ENCODE data around the gene CABP4.
A peak's percentile ranks its signal among the peaks of the same experiment; 100 is the strongest.
"Not testable (repeated sequence)": the region's sequence is repeated elsewhere in the genome, so short reads cannot be mapped to it uniquely, and the experiment has no call there.

CABP4 gene

GRCh38 chr11:67420147-67420645 is 35.0 kb upstream of the CABP4 start:
- H3K27me3 ChIP-seq (ENCODE audit: insufficient read depth, low read length): no peaks in the 10 kb centered on the region; the same call in 1 of the 2 replicates
- no peak overlapping the region for H2AFZ ChIP-seq (ENCODE audit: low read length, unreplicated experiment)
- no peak overlapping the region for H3K27ac ChIP-seq (ENCODE audit: low read depth, low read length)
- H3K36me3 ChIP-seq (ENCODE audit: insufficient read depth, low read length): no peaks in the 10 kb centered on the region
- H3K79me2 ChIP-seq (ENCODE audit: control insufficient read depth, insufficient read depth, low read length, unreplicated experiment): no peaks in the 10 kb centered on the region
- H3K4me1 ChIP-seq (ENCODE audit: control insufficient read depth, insufficient read depth, low read length, unreplicated experiment): peaks cover 7% of the 10 kb centered on the region
- H3K4me3 ChIP-seq (ENCODE audit: low read depth, low read length): peak overlapping the region; percentile 92

GRCh38 chr11:67420646-67421429 is 34.3 kb upstream of the CABP4 start:
- Histone ChIP-seq H3K4me3 (ENCODE audit: low read depth, low read length) (peak overlapping the region; percentile 92), H3K79me2 (ENCODE audit: control insufficient read depth, insufficient read depth, low read length, unreplicated experiment) (no peaks in the 10 kb centered on the region), H3K27me3 (ENCODE audit: insufficient read depth, low read length) (no peaks in the 10 kb centered on the region), H3K36me3 (ENCODE audit: insufficient read depth, low read length) (no peaks in the 10 kb centered on the region), H2AFZ (ENCODE audit: low read length, unreplicated experiment) (peak overlapping the region; percentile 94), H3K27ac (ENCODE audit: low read depth, low read length) (no peak overlapping the region), H3K4me1 (ENCODE audit: control insufficient read depth, insufficient read depth, low read length, unreplicated experiment) (peaks cover 7% of the 10 kb centered on the region)

- Histone ChIP-seq H3K4me3 (ENCODE audit: low read depth, low read length) (peak overlapping the region; percentile 92), H3K4me1 (ENCODE audit: control insufficient read depth, insufficient read depth, low read length, unreplicated experiment) (peaks cover 7% of the 10 kb centered on the region), H3K27ac (ENCODE audit: low read depth, low read length) (no peak overlapping the region), H2AFZ (ENCODE audit: low read length, unreplicated experiment) (no peak overlapping the region), H3K27me3 (ENCODE audit: insufficient read depth, low read length) (no peaks in the 10 kb centered on the region), H3K79me2 (ENCODE audit: control insufficient read depth, insufficient read depth, low read length, unreplicated experiment) (no peaks in the 10 kb centered on the region), H3K36me3 (ENCODE audit: insufficient read depth, low read length) (no peaks in the 10 kb centered on the region)
These were observed 33.6 kb upstream of the CABP4 start for GRCh38 chr11:67421430-67422031.

- no peaks in the 10 kb centered on the region for H3K79me2 ChIP-seq (ENCODE audit: control insufficient read depth, insufficient read depth, low read length, unreplicated experiment)
- no peak overlapping the region for H3K27ac ChIP-seq (ENCODE audit: low read depth, low read length)
- H3K4me3 ChIP-seq (ENCODE audit: low read depth, low read length): no peak overlapping the region
- no peaks in the 10 kb centered on the region for H3K27me3 ChIP-seq (ENCODE audit: insufficient read depth, low read length)
- peaks cover 7% of the 10 kb centered on the region for H3K4me1 ChIP-seq (ENCODE audit: control insufficient read depth, insufficient read depth, low read length, unreplicated experiment)
- no peak overlapping the region for H2AFZ ChIP-seq (ENCODE audit: low read length, unreplicated experiment)
- no peaks in the 10 kb centered on the region for H3K36me3 ChIP-seq (ENCODE audit: insufficient read depth, low read length)
These were observed 32.3 kb upstream of the CABP4 start for GRCh38 chr11:67422891-67423290.

GRCh38 chr11:67423466-67423865 is 31.7 kb upstream of the CABP4 start:
- no peak overlapping the region for H2AFZ ChIP-seq (ENCODE audit: low read length, unreplicated experiment)
- no peaks in the 10 kb centered on the region for H3K36me3 ChIP-seq (ENCODE audit: insufficient read depth, low read length)
- H3K79me2 ChIP-seq (ENCODE audit: control insufficient read depth, insufficient read depth, low read length, unreplicated experiment): peaks cover under 1% of the 10 kb centered on the region
- no peak overlapping the region for H3K27ac ChIP-seq (ENCODE audit: low read depth, low read length)
- H3K27me3 ChIP-seq (ENCODE audit: insufficient read depth, low read length): no peaks in the 10 kb centered on the region
- peaks cover 7% of the 10 kb centered on the region for H3K4me1 ChIP-seq (ENCODE audit: control insufficient read depth, insufficient read depth, low read length, unreplicated experiment)
- H3K4me3 ChIP-seq (ENCODE audit: low read depth, low read length): no peak overlapping the region

- H3K27ac ChIP-seq (ENCODE audit: low read depth, low read length): no peak overlapping the region
- no peaks in the 10 kb centered on the region for H3K27me3 ChIP-seq (ENCODE audit: insufficient read depth, low read length)
- peaks cover 8% of the 10 kb centered on the region for H3K4me1 ChIP-seq (ENCODE audit: control insufficient read depth, insufficient read depth, low read length, unreplicated experiment)
These were observed 31.1 kb upstream of the CABP4 start for GRCh38 chr11:67423891-67424613.

GRCh38 chr11:67427364-67427859 is 27.7 kb upstream of the CABP4 start:
- H3K4me1 ChIP-seq (ENCODE audit: control insufficient read depth, insufficient read depth, low read length, unreplicated experiment); H3K27me3 ChIP-seq (ENCODE audit: insufficient read depth, low read length); H3K36me3 ChIP-seq (ENCODE audit: insufficient read depth, low read length); H3K27ac ChIP-seq (ENCODE audit: low read depth, low read length): not testable (repeated sequence)
- Histone ChIP-seq H3K79me2 (ENCODE audit: control insufficient read depth, insufficient read depth, low read length, unreplicated experiment) (peaks cover 16% of the 10 kb centered on the region), H3K4me3 (ENCODE audit: low read depth, low read length) (peak overlapping the region; percentile 88), H2AFZ (ENCODE audit: low read length, unreplicated experiment) (peak overlapping the region; percentile 89)

More at GRCh38 chr11:67423891-67424613, 31.1 kb upstream of the CABP4 start:
- Histone ChIP-seq H2AFZ (ENCODE audit: low read length, unreplicated experiment) (no peak overlapping the region), H3K36me3 (ENCODE audit: insufficient read depth, low read length) (no peaks in the 10 kb centered on the region), H3K4me3 (ENCODE audit: low read depth, low read length) (no peak overlapping the region), H3K79me2 (ENCODE audit: control insufficient read depth, insufficient read depth, low read length, unreplicated experiment) (peaks cover 7% of the 10 kb centered on the region)

- Histone ChIP-seq H3K79me2 (ENCODE audit: control insufficient read depth, insufficient read depth, low read length, unreplicated experiment) (peaks cover 16% of the 10 kb centered on the region), H3K36me3 (ENCODE audit: insufficient read depth, low read length) (no peaks in the 10 kb centered on the region), H2AFZ (ENCODE audit: low read length, unreplicated experiment) (peak within 1 kb of the TSS; percentile 89), H3K27ac (ENCODE audit: low read depth, low read length) (peak within 1 kb of the TSS; percentile 13), H3K4me3 (ENCODE audit: low read depth, low read length) (peak within 1 kb of the TSS; percentile 88), H3K4me1 (ENCODE audit: control insufficient read depth, insufficient read depth, low read length, unreplicated experiment) (peaks cover 8% of the 10 kb centered on the region), H3K27me3 (ENCODE audit: insufficient read depth, low read length) (no peaks in the 10 kb centered on the region)
These were observed 26.8 kb upstream of the CABP4 start, which contains the start of gene RPS6KB2 for GRCh38 chr11:67428052-67429001. Gene RPS6KB2, plus strand, starts transcription at chr11:67428494. Its CDS starts 52 bp downstream, at chr11:67428546.

GRCh38 chr11:67429038-67429668 is 26.0 kb upstream of the CABP4 start:
- H3K79me2 ChIP-seq (ENCODE audit: control insufficient read depth, insufficient read depth, low read length, unreplicated experiment): peaks cover 16% of the 10 kb centered on the region
- H2AFZ ChIP-seq (ENCODE audit: low read length, unreplicated experiment): no peak overlapping the region
- H3K27me3 ChIP-seq (ENCODE audit: insufficient read depth, low read length): no peaks in the 10 kb centered on the region
- H3K4me1 ChIP-seq (ENCODE audit: control insufficient read depth, insufficient read depth, low read length, unreplicated experiment): peaks cover 8% of the 10 kb centered on the region
- H3K27ac ChIP-seq (ENCODE audit: low read depth, low read length): peak overlapping the region; percentile 13; the same call in 1 of the 2 replicates
- peak overlapping the region; percentile 88 for H3K4me3 ChIP-seq (ENCODE audit: low read depth, low read length)
- no peaks in the 10 kb centered on the region for H3K36me3 ChIP-seq (ENCODE audit: insufficient read depth, low read length)

Measured in ACC112 (cell line).